Motor neuron (in vitro differentiated cells): ENCODE results near the gene ITIH4. TPM values are rescaled to one million over a fixed set of nuclear protein-coding genes. Genes with fewer than 3 reads are reported as not detected.

Experiments
- ATAC-seq, 8 experiments: fragments of 200-7000 bp; cut with Tn5 transposase; replicated peaks in 6 of 8; 2 replicates each; pipeline ENCODE4 v1.8.0; 2021; ENCODE audit warnings: mild to moderate bottlenecking in 8 of 8, moderate library complexity in 8 of 8
- H3K27ac ChIP-seq, 2 donors: fragments of 250-450 bp; sonication (Bioruptor Pico); 2 replicates each; pipeline ENCODE4 v1.9.0; 2021; ENCODE audit warnings: antibody characterized with exemption in 2 of 2, mild to moderate bottlenecking in 2 of 2, moderate library complexity in 1 of 2
- H3K4me1 ChIP-seq, 2 donors: fragments of 250-450 bp; sonication (Bioruptor Pico); replicated peaks in 1 of 2; 2 replicates each; pipeline ENCODE4 v1.6.1; 2021; ENCODE audit warnings: antibody characterized with exemption in 2 of 2, mild to moderate bottlenecking in 2 of 2, moderate library complexity in 1 of 2
- H3K4me3 ChIP-seq, 5 donors: fragments of 250-450 bp; sonication (Bioruptor Pico); 2 replicates each; pipeline ENCODE4 v1.9.0; 2021; ENCODE audit warnings: antibody characterized with exemption in 5 of 5, mild to moderate bottlenecking in 5 of 5, moderate library complexity in 4 of 5
- WGBS, 10 experiments: fragments of 450-650 bp; shearing (Covaris generic); methylation state at CpG; one replicate each; pipeline ENCODE4 v1.0.0; 2022; 5-methylcytosine and 5-hydroxymethylcytosine counted together
- in situ Hi-C, 9 experiments: fragments of 400-800 bp; cut with MboI; loops; one replicate each; pipeline ENCODE4 v1.15.0; 2021; ENCODE audit warnings: low sequenced_read_pairs in 9 of 9, low pct_unique_long_range_greater_than_20kb in 2 of 9; ENCODE audit not compliant: unreplicated experiment in 9 of 9
- total RNA-seq, 8 experiments: library from RNA; unstranded; fragments of 300-600 nt; gene quantifications; 2 replicates each; pipeline versions ENCODE4 v1.2.3 to v1.2.4, GENCODE V29; 2022

ITIH4 gene
- total RNA-seq, 8 experiments from 2014 or later: 1.4 to 7.0 (median 2.6) TPM

- no peak for ATAC-seq
- in situ Hi-C loops: loop anchor here in 1 of 9 experiments (25.0 kb wide), 1 partner anchor 221 kb away; no protein-coding TSS in a partner anchor
- no peak overlapping the region for H3K4me3 ChIP-seq
- no peaks in the 10 kb centered on the region for H3K4me1 ChIP-seq
- 97 to 100% (median 98%) methylated on average over 2 to 8 of the region's 13 CpGs; no CpG with 5 or more reads in 7 of the 10 experiments for WGBS, 10 experiments
- H3K27ac ChIP-seq: no peak overlapping the region
Measured at GRCh38 chr3:52865994-52866393, 35.5 kb upstream of the ITIH4 start.

GRCh38 chr3:52860424-52860768, 29.9 kb upstream of the ITIH4 start:
- H3K27ac ChIP-seq: no peak overlapping the region
- WGBS, 10 experiments: 72 to 100% methylated on average over 1 to 3 of the region's 8 CpGs; no CpG with 5 or more reads in 8 of the 10 experiments

DNA sequence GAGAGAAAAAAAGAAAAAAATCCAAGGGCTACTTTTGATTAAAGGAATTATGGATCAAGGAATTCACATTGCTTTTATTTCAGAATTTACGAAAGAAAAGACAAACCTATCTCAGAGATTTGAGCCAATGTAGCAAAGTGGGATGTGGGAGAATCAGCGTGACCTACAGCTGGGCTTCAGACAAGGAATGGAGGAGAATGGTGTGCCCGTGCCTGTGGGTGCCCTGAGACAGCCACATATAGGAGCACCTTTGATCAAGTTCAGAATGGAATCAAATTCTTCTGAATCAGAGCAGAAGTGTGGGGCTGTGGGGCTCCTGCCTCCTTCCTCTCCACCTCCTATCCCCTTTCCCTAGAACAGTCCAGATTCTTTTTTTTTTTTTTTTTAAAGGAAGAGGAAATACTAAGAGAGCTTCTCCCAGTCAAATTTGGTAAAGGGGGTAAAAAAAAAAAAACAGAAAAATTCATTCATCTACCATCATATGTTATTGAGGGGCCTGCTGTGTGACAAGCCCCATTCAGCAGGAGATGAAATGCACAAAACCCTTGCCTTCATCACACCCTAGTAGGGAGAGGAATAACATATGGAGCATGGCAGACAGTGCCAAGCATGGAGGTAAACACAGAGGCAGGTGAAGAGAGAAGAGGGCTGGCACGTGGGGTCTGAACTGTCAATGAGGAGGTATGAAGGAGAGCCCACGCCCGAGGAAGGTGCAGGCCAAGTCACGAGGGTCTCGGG, 29.4 kb upstream of the ITIH4 start:
- ATAC-seq: no peak
- in situ Hi-C loops: loop anchor here in 1 of 9 experiments (25.0 kb wide), 1 partner anchor 227 kb away; no protein-coding TSS in a partner anchor
- Histone ChIP-seq H3K4me3 (no peak overlapping the region), H3K27ac (no peak overlapping the region), H3K4me1 (no peaks in the 10 kb centered on the region)
- WGBS, 10 experiments: 68 to 100% (median 85%) methylated on average over 1 to 8 of the region's 8 CpGs; no CpG with 5 or more reads in 1 of the 10 experiments

More at GRCh38 chr3:52860424-52860768, 29.9 kb upstream of the ITIH4 start:
- in situ Hi-C loops: loop anchor here in 1 of 9 experiments (25.0 kb wide), 1 partner anchor 227 kb away; no protein-coding TSS in a partner anchor
- Histone ChIP-seq H3K4me3 (no peak overlapping the region), H3K4me1 (no peaks in the 10 kb centered on the region)
- ATAC-seq: no peak

- 33 to 100% (median 95%) methylated on average over 1 to 5 of the region's 5 CpGs for WGBS, 10 experiments
- H3K4me1 ChIP-seq: peaks cover 0 to 3% of the 10 kb centered on the region in 2 donors
- H3K27ac ChIP-seq: no peak overlapping the region
- no peak overlapping the region for H3K4me3 ChIP-seq
- no peak for ATAC-seq
- in situ Hi-C loops: loop anchor here in 1 of 9 experiments (25.0 kb wide), 1 partner anchor 229 kb away; no protein-coding TSS in a partner anchor
Measured at GRCh38 chr3:52857864-52858263, 27.4 kb upstream of the ITIH4 start.

DNA sequence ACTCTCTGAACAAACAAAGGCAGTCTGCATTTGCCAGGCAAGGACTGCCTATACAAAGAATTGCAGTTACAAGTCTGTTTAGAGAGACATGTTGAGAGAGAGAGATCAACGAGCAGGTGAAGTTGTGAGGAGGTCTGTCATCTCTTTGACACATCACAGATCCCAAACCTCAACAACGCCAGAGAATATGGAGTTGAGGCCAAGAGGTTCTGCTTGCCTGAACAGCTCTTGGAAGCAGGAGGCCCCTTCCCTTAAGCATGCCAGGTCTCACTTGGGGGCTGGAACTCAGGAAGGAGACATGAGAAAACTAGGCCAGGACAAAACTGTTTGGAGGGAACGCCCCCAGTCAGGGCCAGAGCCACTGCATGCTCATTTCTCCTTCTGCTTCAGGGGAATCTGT, 26.7 kb upstream of the ITIH4 start:
- Histone ChIP-seq H3K27ac (no peak overlapping the region), H3K4me1 (peaks cover 0 to 3% of the 10 kb centered on the region in 2 donors), H3K4me3 (no peak overlapping the region)
- 42 to 94% (median 80%) methylated on average over 1 to 3 of the region's 3 CpGs; no CpG with 5 or more reads in 3 of the 10 experiments for WGBS, 10 experiments
- no peak for ATAC-seq
- in situ Hi-C loops: loop anchor here in 1 of 9 experiments (25.0 kb wide), 1 partner anchor 230 kb away; no protein-coding TSS in a partner anchor

- 91 to 98% (median 95%) methylated on average over 3 to 5 of the region's 5 CpGs; no CpG with 5 or more reads in 5 of the 10 experiments for WGBS, 10 experiments
- Histone ChIP-seq H3K4me1 (peaks cover 0 to 3% of the 10 kb centered on the region in 2 donors), H3K27ac (no peak overlapping the region), H3K4me3 (no peak overlapping the region)
- no peak for ATAC-seq
- in situ Hi-C loops: loop anchor here in 1 of 9 experiments (25.0 kb wide), 1 partner anchor 231 kb away; no protein-coding TSS in a partner anchor
Measured at GRCh38 chr3:52856666-52857065, 26.2 kb upstream of the ITIH4 start.

GRCh38 chr3:52854013-52854412, 23.5 kb upstream of the ITIH4 start:
- Histone ChIP-seq H3K4me3 (no peak overlapping the region), H3K4me1 (peaks cover 0 to 3% of the 10 kb centered on the region in 2 donors), H3K27ac (no peak overlapping the region)
- ATAC-seq: no peak
- WGBS, 10 experiments: 60 to 100% (median 86%) methylated on average over 1 of the region's 2 CpGs; no CpG with 5 or more reads in 5 of the 10 experiments
- in situ Hi-C loops: loop anchor here in 1 of 9 experiments (25.0 kb wide), 1 partner anchor 233 kb away; no protein-coding TSS in a partner anchor

DNA sequence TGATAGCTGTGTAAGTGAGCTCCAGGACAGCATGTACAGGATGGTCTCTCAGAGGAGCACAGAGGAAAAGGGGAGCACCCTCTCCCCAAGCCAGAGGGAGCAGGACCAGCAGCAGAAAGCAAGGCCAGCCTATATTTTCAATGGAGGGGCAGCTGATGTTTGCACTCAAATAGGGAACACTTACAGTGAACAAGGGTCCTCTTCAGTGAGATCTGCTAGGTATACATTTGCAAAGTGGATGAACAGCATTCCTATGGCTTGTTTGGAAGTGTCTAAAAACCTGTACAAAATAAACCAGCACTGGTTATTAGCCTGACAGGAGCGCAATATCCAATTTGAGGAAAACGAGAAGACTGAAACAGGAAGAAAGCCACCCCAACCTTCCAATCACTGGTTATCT, 21.9 kb upstream of the ITIH4 start:
- in situ Hi-C loops: loop anchor here in 1 of 9 experiments (25.0 kb wide), 1 partner anchor 235 kb away; no protein-coding TSS in a partner anchor
- H3K27ac ChIP-seq: no peak overlapping the region
- 81 to 100% (median 92%) methylated on average over 1 to 2 of the region's 2 CpGs; no CpG with 5 or more reads in 5 of the 10 experiments for WGBS, 10 experiments
- H3K4me1 ChIP-seq: peaks cover 0 to 3% of the 10 kb centered on the region in 2 donors
- no peak for ATAC-seq
- no peak overlapping the region for H3K4me3 ChIP-seq

GRCh38 chr3:52851348-52851747, 20.9 kb upstream of the ITIH4 start:
- in situ Hi-C loops: loop anchor here in 1 of 9 experiments (25.0 kb wide), 1 partner anchor 236 kb away; no protein-coding TSS in a partner anchor
- 67 to 90% (median 80%) methylated on average over 1 to 2 of the region's 3 CpGs; no CpG with 5 or more reads in 7 of the 10 experiments for WGBS, 10 experiments
- Histone ChIP-seq H3K27ac (no peak overlapping the region), H3K4me3 (no peak overlapping the region), H3K4me1 (peaks cover 0 to 3% of the 10 kb centered on the region in 2 donors)
- peak; percentile 26 to 98 (median 57) for ATAC-seq

- peaks cover 3 to 6% of the 10 kb centered on the region in 2 donors for H3K4me1 ChIP-seq
- WGBS, 10 experiments: 80 to 96% (median 92%) methylated on average over 1 to 9 of the region's 15 CpGs; no CpG with 5 or more reads in 6 of the 10 experiments
- no peak overlapping the region for H3K27ac ChIP-seq
- ATAC-seq: no peak
- in situ Hi-C loops: loop anchor here in 1 of 9 experiments (25.0 kb wide), 1 partner anchor 238 kb away; no protein-coding TSS in a partner anchor
- H3K4me3 ChIP-seq: no peak overlapping the region
Measured at GRCh38 chr3:52849656-52850055, 19.2 kb upstream of the ITIH4 start.

GRCh38 chr3:52848617-52849016, 18.1 kb upstream of the ITIH4 start:
- Histone ChIP-seq H3K27ac (no peak overlapping the region), H3K4me3 (no peak overlapping the region), H3K4me1 (peaks cover 3 to 15% of the 10 kb centered on the region in 2 donors)
- ATAC-seq: peak in 4 of 8 experiments; percentile 65 to 82 (median 76)
- WGBS, 10 experiments: 25 to 100% (median 80%) methylated on average over 1 to 3 of the region's 7 CpGs; no CpG with 5 or more reads in 2 of the 10 experiments
- in situ Hi-C loops: no loop called here

GRCh38 chr3:52847726-52848125, 17.3 kb upstream of the ITIH4 start:
- in situ Hi-C loops: no loop called here
- Histone ChIP-seq H3K4me3 (no peak overlapping the region), H3K27ac (no peak overlapping the region), H3K4me1 (peaks cover under 1 to 24% of the 10 kb centered on the region in 2 donors)
- 73 to 100% (median 93%) methylated on average over 3 to 5 of the region's 7 CpGs; no CpG with 5 or more reads in 4 of the 10 experiments for WGBS, 10 experiments
- ATAC-seq: no peak

GRCh38 chr3:52847241-52847640, 16.8 kb upstream of the ITIH4 start:
- no peak overlapping the region for H3K4me3 ChIP-seq
- ATAC-seq: no peak
- in situ Hi-C loops: no loop called here
- no peak overlapping the region for H3K27ac ChIP-seq
- WGBS, 10 experiments: 88 to 100% (median 100%) methylated on average over 1 to 5 of the region's 6 CpGs; no CpG with 5 or more reads in 5 of the 10 experiments
- H3K4me1 ChIP-seq: peaks cover 4 to 29% of the 10 kb centered on the region in 2 donors
